SHP77 (cell line): ENCODE measurements around the gene NACC2.
"Not testable (repeated sequence)": the region's sequence is repeated elsewhere in the genome, so short reads cannot be mapped to it uniquely, and the experiment has no call there.

Source experiments
- DNase-seq, 2 experiments: peaks; one replicate each; lab custom pipeline; 2025; lab: John Stamatoyannopoulos, UW

NACC2 gene

DNA sequence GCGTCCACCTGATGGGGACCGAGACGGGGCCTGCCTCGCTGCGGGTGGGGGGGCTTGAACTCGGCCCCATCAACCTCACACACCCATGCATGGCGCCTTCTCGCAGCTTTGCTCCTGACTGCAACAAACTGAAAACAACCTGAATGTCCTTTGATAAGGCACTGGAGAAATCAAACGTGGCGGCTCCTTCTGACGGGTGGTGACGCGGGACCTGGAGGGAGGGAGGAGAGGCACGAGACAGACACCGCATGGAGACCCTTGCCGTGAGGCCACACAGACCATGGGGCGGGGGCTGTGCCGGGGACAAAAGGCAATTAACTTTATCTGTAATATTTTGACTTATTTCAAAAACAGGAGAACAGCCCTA lies 48.6 kb downstream of the NACC2 start:
- DNase-seq, result no peak

DNA sequence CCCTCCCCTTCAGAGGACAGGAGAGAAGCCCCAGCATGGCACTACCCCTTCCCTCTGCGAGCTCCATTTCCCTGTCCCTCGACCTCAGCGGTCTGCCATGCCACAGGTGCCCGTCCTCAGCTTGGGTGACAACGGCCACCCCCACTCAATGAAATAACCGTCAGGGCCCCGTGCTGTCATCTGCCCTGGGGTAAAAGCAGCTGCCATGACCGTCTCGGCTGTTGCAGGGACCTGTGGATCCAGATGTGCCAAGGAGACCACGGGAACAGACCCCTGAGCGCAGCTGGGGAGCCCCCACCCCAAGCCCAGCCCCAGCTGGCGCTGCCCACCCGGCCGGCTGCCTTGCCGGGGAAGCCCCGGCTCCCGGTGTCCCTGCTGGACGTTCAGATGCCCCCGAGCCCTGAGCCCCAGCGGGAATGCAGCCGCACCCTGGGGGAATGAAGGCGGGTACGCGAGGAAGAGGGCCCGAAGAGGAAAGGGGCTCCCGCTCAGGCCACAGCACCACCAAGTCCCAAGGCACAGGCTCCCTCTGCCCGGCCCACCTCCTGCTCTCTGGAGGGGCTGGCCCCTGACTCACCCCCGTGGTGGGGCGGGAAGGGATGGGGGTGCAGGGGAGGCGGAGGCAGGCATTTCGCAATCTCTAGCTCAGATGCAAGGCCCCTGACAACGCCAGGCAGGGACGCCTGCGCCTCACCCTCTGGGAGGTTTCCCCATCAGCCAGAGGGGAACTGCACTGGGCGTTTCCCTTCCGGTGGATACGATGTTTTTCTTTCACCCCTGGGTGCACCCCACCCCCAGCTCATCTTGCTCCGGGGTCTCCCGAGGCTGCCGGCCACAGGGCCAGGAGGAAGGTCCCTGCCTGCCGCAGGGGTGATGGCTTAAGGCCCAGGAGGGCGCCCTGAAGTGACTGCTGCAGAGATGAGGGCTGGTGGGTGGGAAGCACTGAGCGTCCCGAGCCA lies 49.2 kb downstream of the NACC2 start:
- no peak for DNase-seq

DNA sequence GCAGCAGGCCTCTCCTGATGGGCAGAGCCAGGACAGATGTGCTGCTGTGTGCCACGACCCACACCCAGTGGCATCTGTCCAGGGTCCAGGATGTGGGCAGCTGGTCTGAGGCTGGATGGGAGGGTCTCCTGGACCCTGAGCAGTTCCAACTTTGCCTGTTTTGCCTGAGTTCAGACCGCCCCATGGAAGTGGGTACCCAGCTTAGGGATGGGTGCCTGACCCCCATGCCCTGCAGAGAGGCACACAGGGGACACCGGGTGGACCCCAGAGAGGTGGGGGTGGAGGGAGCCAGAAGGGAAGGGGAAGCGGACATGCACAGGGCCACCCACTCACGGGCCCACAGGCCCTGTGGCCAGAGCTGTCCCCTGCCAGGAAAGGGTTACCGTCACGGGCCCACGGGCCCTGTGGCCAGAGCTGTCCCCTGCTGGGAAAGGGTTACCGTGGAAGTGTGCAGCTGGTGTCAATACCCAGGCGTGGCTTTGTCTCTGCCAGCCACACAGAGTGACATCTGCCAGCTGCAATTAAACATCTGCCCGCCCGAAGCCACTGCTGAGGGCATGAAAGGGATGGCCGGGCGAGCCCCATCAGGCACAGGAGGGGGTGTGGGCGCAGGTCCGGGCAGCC lies 50.0 kb downstream of the NACC2 start:
- DNase-seq, result no peak

GRCh38 chr9:136044207-136044970 lies 50.7 kb downstream of the NACC2 start:
- no peak for DNase-seq

DNA sequence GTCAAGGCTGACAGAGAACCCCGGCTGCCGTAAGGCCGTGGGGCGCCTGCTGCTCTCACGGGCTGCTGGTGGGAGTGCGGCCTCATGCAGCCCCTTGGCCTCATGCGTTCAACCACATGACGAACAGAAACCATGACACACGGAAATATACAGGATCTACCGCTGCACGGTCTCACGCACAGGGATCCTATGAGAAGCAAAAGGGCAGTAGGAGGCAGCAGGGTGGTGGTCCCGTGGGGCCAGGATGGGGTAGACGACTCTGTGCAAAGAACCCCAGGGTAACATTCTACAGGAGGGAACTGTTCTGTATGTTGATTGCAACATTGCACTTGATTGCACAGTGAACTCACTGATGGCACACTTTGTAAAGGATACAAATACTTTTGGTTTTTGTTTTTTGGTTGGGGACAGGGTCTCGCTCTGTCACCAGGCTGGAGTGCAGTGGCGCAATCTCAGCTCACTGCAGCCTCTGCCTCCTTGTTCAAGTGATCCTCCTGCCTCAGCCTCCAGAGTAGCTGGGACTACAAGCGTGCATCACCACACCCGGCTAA lies 51.6 kb downstream of the NACC2 start:
- DNase-seq, result no peak

DNA sequence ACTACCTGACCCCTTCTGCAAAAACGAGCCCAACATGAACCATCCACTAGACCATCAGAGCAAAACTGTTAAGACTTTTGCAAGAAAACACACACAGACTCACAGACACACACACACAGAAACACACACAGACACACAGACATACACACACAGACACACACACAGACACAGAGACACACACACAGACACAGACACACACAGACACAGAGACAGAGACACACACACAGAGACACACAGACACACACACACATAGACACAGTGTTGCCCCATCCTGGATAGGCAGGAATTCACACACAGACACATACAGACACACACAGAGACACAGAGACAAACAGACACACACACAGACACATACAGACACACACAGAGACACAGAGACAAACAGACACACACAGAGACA lies 52.5 kb downstream of the NACC2 start:
- no peak for DNase-seq

GRCh38 chr9:136040848-136041247 lies 54.2 kb downstream of the NACC2 start:
- DNase-seq, result not testable (repeated sequence)

GRCh38 chr9:136039488-136039887 lies 55.6 kb downstream of the NACC2 start:
- DNase-seq, result no peak

DNA sequence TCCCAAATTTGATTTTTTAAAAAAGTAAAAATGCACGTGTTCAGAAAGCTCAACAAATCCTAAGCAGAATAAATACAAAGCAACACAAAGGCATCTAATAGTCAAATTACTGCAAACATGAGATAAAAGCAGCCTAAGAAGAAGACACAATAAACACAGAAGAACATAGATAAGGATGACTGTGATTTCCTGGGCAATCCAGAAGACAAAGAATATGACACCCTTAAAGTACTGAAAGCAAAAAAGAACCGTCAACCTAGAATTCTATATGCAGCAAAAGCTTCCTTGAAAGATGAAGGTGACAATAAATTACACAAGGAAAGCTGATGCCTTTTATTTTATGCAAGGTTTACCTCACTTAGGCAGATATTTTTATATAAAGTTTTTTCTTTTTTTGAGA lies 58.2 kb downstream of the NACC2 start:
- no peak for DNase-seq

GRCh38 chr9:136036050-136036449 lies 59.0 kb downstream of the NACC2 start:
- peak in 1 of 2 experiments; percentile 25 for DNase-seq

DNA sequence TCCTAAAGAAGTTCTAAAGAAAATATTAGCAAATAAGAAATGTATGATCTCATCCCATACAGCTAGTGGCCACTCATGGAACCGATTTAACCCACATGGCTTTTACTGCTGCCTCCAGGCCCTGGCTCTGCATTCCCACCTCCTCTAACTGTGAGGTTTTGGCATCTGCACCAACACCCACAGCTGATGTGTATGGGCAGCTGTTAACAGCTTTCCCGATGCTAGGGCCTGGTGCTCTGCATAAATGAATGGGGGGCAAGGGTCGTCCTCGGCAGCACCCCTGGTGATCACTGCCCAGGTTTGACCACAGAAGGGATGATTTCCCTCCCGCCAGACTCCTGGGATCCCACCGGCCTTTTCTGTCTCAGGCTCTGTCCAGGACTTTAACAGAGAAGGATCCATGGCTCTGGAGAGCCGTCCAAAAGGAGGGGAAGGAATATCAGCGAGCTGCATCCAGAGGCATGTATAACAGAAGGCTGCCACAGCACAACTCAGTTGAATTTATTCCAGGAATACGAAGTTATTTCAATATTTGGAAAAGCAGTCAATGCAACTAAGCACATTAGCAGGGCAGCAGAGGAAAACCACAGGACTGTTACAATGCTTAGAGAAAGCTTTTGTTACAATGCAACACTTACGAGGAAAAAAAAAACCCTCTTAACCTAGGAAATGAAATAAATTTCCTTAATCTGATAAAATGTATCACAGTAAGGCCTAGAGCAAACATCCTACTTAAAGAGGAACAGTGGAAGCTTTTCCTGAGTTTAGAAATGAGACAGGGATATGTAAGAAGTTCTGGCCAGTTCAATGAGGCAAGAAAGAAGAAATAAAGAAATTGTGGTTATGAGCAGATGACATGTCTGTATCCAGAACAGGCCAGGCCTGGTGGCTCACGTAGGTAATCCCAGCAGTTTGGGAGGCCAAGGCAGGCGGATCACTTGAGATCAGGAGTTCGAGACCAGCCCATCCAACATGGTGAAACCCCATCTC lies 63.1 kb downstream of the NACC2 start:
- no peak for DNase-seq

GRCh38 chr9:136031094-136031493 lies 64.0 kb downstream of the NACC2 start:
- no peak for DNase-seq

DNA sequence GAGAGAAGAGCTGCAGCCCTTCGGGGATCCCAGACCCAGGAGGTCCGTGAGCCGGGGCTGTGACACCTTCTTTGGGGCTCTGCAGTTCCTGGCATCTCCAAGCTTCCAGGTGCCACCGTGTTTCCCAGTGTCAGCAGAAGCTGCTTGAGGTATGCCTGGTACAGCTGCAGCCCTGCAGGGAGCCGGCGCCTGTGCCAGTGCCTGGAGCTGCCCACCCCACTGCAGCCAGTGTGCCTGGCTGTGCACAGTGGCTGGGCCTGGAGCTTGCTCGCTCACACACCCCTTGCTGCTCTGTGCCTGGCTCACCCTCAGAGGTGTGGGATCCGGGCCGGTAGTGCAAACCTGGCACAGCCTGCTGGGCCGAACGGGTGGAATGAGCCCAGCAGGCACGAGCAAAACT lies 65.5 kb downstream of the NACC2 start:
- no peak for DNase-seq

- DNase-seq, result no peak
These were observed 66.2 kb downstream of the NACC2 start for GRCh38 chr9:136028760-136029470.

- not testable (repeated sequence) for DNase-seq
These were observed 68.2 kb downstream of the NACC2 start for GRCh38 chr9:136026943-136027289.

DNA sequence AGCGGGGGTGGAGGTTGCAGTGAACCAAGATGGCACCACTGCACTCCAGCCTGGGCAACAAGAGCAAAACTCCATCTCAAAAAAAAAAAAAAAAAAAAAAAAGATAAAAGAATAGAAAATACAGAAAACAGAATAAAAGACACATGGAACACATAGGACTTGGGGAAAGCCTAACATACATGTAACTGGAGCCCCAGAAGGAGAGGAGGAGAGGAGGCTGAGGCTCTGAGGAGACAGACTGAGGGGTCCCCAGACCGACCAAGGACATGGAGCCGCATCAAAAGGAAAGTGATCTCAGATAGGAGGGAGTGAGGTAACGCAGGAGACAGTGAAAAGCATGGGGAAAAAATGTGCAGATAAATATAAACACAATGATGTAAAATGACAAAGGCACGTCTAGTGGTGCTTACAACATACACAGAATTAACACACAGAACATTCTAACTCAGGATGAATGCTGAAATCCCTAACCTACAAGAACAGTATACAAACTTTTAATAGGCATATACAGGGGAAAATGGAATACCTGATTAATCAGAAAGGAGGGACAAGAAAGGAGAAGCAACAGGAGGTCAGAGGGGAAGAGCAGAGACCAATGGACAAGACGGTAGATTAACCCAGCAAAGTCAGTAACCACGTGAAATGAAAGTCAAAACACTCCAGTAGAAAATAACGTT lies 68.7 kb downstream of the NACC2 start:
- DNase-seq, result no peak

DNA sequence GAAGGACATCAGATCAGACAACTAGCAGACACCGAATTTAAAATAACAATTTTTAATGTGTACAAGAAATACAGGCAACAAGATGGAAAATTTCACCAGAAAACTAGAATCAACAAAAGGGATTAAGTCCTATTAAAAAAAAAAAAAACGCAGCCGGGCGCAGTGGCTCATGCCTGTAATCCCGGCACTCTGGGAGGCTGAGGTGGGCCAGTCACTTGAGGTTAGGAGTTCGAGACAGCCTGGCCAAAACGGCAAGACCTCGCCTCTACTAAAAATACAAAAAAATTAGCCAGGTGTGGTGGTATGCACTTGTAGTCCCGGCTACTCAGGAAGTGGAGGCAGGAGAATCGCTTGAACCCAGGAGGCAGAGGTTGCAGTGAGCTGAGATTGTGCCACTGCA lies 69.6 kb downstream of the NACC2 start:
- no peak for DNase-seq

DNA sequence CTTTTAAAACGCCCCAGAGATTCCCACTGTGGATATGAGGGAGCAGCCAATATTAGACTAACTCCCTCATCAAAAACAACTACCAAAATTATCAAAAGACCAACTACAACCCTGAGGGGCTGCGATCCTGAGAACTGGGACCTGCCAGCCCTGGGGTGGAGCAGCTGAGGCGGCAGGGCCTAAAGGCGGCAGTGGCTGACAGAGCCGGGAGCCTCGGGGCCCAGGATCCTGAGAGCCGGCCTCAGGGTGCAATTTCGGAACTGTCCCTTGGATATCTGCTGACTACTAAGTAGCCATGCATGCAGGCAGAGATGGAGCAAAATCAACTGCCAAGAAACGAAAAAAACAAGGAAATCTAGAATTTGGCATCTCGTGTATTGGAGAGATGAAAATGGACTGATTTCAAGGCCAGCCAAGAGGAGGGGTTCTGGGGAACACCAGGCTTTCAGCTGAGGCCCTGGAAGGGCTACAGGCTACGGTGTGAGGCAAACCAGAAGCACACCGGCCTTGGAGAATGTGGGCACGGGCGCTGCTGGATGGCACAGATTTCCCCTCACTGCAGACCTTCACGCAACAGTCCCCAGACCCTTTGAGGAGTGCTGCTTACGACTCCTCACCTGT lies 70.3 kb downstream of the NACC2 start:
- DNase-seq, result no peak

DNA sequence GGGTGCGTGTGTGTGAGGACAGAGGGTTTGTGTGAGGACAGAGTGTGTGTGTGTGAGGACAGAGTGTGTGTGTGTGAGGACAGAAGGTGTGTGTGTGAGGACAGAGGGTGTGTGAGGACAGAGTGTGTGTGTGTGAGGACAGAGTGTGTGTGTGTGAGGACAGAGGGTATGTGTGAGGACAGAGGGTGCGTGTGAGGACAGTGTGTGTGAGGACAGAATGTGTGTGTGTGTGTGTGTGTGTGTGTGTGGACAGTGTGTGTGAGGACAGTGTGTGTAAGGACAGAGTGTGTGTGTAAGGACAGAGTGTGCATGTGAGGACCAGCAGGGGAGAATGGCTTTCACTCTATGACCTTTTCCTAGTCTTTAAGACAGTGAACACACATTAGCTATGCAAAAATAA lies 70.8 kb downstream of the NACC2 start:
- no peak for DNase-seq
